Activated CD8-positive, alpha-beta memory T cell treated with anti-CD3 and anti-CD28 coated beads, Interleukin-2, amount 50 U/mL, for 48 hours (primary cell): ENCODE results near the gene POLR2M.

Source experiments
- DNase-seq: peaks from one replicate; pipeline ENCODE4 v3.0.0-alpha.2; 2020

Gene POLR2M

GRCh38 chr15:57743424-57743823 is 36.9 kb downstream of the POLR2M start:
- no peak for DNase-seq

DNA sequence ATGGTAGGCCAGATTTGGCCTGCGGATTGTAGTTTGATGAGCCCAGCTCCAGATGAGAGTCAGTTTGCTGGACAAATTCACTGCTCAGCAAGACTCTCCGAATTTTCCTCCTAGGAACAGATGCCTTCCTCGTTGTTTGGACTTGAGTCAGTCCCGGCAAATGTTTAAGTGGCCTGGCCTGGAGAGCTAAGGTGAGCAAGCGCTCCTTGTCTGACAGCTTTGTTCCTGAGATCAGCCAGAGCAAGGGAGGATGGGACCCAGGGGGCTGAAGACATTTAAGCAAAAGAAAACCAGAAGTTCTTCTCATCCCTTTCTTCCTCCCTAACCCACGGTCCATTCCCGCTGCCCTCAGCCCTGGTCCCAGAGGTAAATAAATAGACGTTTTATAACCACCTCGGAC is 40.3 kb downstream of the POLR2M start:
- no peak for DNase-seq

GRCh38 chr15:57747206-57747896 is 40.8 kb downstream of the POLR2M start:
- DNase-seq: no peak

DNA sequence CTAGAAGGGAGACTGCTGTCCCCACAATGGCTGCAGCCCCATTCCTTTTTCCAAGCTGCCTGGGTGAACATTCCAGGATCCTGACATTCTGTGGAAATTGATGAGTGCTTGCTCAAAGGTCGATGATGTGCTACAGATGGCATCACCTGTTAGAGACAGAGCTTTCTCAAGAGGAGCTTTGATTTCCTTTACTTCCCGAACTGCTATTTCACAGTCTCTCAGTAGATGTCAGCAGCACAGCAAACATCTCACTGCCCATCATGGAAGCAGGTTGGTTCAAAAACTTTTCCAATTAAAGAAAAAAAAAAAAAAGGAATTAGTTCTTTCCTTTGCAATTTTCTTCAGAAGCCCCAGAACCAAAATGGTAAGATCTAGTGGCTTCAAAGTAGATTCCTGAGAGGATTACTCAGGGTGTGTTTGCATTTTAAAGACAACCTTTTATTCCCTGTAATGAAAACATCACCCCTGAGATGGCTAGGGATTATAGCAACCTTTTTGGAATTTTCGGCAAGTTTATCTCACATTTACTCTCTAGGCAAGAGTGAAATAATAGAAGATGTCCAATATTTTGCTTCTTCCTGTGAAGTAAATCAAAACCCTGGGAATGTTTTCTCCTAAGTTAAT is 44.8 kb downstream of the POLR2M start:
- no peak for DNase-seq

GRCh38 chr15:57752436-57752835 is 45.9 kb downstream of the POLR2M start:
- no peak for DNase-seq

GRCh38 chr15:57752840-57753239 is 46.3 kb downstream of the POLR2M start:
- no peak for DNase-seq

DNA sequence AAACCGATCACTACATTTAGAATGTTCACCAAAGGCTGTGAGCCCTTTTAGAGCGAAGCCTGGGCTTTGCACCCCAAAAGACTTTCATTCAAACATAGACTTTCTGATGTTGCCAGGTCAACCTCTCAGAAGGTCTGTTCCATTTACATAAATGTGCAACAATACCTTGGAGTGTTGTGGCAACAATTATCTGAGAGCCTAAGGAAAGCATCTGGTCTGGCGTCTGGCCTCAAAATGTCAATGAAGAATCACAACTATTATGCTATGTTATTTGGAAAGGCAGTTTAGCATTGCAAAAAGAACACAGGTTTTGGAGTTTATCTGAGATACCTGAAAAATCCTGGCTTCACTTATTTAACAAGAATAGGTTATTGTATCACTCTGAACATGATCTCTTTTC is 50.0 kb downstream of the POLR2M start:
- no peak for DNase-seq

DNA sequence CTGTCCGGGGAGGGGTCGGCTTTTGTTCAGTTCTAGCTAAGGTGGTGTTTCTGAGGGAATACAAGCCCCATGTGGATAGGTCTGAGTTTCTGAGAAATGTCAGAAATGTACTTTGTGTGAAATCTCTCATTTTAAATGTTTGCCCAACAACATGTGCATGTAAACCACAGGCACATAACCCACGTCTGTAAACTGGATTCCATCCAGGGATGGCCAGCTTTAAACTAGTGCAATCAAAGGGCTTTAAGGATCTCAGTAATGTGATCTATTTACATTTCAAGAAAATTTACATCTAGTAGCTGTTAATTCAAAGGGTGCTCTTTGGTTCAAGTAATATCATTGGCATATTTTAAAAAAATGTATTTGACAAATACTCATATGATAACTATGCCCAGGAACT is 52.0 kb downstream of the POLR2M start:
- DNase-seq: no peak

GRCh38 chr15:57761562-57761961 is 55.0 kb downstream of the POLR2M start:
- DNase-seq: no peak

DNA sequence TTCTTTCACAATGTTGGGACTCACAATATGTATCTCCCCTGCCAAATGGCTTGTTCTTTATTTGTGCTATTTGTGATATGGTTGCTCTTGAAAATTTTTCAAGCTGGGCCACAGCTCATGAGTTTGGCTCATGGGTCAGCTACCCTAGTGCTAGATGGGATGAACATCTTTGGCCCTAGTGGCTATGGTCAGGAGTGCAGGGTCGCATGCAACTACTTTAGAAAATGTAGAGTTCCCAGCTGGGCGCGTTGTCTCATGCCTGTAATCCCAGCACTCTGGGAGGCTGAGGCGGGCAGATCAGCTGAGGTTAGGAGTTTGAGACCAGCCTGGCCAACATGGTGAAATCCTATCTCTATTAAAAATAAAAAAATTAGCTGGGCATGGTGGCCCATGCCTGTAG is 55.8 kb downstream of the POLR2M start:
- DNase-seq: no peak

- no peak for DNase-seq
Measured at GRCh38 chr15:57763176-57763964, 56.9 kb downstream of the POLR2M start.
